Esophagus squamous epithelium (tissue), 4 donors: ENCODE measurements around the gene HMMR.

Experiments
- CTCF ChIP-seq, 6 experiments: fragments of 450-650 bp in 4 of 6; fragments of 200-600 bp in 2 of 6; sonication (generic) in 2 of 6; IDR thresholded peaks; one replicate each; pipeline ENCODE4 v1.5.1; 2016 to 2019; ENCODE audit warnings: antibody characterized with exemption in 6 of 6, mild to moderate bottlenecking in 4 of 6, moderate library complexity in 4 of 6
- POLR2A ChIP-seq, 4 donors: fragments of 450-650 bp; IDR thresholded peaks; one replicate each; pipeline ENCODE4 v1.6.1; 2017; ENCODE audit warnings: antibody characterized with exemption in 4 of 4, mild to moderate bottlenecking in 4 of 4, moderate library complexity in 3 of 4

GRCh38 chr5:163460562-163461171 is at the start of gene HMMR:
- peak in 2 of 4 donors; percentile 25 to 26 for TF ChIP-seq POLR2A (IDR thresholded peaks at IDR 0.05)
- no peak for TF ChIP-seq CTCF (IDR thresholded peaks at IDR 0.05)
